ENCODE measurements around the gene USP22. TPM values are rescaled to one million over a fixed set of nuclear protein-coding genes. Genes with fewer than 3 reads are reported as not detected.

Gene USP22
- total RNA-seq, 1 donor from 2014 or later = 257 TPM

DNA sequence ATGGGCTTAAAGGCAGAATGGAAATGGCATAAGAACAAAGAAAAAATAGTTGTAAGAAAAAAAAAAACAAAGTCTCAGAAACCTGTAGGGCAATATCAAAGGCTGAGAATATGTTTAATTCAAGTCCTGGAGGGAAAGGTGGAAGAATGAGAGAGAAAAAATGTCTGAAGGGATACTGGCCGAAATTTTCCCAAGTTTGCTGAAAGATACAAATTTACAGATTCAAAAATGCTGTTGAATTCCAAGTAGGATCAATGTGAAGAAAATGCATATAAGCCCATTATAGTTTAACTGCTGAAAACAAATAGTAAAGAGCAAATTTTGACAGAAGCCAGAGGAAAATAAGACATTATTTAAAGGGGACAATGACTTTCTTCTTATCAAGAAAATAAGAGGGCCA lies 6.6 kb upstream of the USP22 start:
- no peak for DNase-seq (ENCODE audit: extremely low spot score, unreplicated experiment)
- H3K36me3 Mint-ChIP-seq (ENCODE audit: unreplicated experiment) = no peaks in the 10 kb centered on the region
- no peak overlapping the region for H3K27ac Mint-ChIP-seq (ENCODE audit: unreplicated experiment)
- peaks cover 24% of the 10 kb centered on the region for H3K4me1 Mint-ChIP-seq (ENCODE audit: unreplicated experiment)
- peaks cover 8% of the 10 kb centered on the region for H3K27me3 Mint-ChIP-seq (ENCODE audit: unreplicated experiment)
- H3K4me3 Mint-ChIP-seq (ENCODE audit: unreplicated experiment) = no peak overlapping the region
- peaks cover 5% of the 10 kb centered on the region for H3K9me3 Mint-ChIP-seq (ENCODE audit: unreplicated experiment)
- TF ChIP-seq, protein P1, sequence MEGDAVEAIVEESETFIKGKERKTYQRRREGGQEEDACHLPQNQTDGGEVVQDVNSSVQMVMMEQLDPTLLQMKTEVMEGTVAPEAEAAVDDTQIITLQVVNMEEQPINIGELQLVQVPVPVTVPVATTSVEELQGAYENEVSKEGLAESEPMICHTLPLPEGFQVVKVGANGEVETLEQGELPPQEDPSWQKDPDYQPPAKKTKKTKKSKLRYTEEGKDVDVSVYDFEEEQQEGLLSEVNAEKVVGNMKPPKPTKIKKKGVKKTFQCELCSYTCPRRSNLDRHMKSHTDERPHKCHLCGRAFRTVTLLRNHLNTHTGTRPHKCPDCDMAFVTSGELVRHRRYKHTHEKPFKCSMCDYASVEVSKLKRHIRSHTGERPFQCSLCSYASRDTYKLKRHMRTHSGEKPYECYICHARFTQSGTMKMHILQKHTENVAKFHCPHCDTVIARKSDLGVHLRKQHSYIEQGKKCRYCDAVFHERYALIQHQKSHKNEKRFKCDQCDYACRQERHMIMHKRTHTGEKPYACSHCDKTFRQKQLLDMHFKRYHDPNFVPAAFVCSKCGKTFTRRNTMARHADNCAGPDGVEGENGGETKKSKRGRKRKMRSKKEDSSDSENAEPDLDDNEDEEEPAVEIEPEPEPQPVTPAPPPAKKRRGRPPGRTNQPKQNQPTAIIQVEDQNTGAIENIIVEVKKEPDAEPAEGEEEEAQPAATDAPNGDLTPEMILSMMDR (IDR thresholded peaks at IDR 0.05) = no peak

DNA sequence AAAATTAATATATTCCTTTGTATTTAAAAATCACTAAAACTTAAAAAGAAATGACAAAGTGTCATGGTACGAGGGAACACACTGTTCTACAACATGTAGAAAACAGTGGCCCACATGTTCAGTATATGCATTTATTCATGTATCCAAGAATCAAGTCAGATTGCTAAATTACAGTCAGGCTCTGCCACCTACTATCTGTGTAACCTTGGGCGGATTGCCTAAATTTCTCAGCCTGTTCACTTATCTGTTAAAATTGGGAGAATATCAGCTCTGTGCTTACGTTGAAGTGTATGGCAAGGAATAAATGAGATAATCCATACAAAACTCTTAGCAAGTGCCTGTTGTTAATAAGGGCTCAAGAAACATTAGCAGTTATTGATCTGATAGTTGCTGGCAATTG lies 3.4 kb upstream of the USP22 start:
- H3K36me3 Mint-ChIP-seq (ENCODE audit: unreplicated experiment) = peaks cover 1% of the 10 kb centered on the region
- no peaks in the 10 kb centered on the region for H3K27me3 Mint-ChIP-seq (ENCODE audit: unreplicated experiment)
- no peak overlapping the region for H3K4me3 Mint-ChIP-seq (ENCODE audit: unreplicated experiment)
- DNase-seq (ENCODE audit: extremely low spot score, unreplicated experiment) = no peak
- H3K9me3 Mint-ChIP-seq (ENCODE audit: unreplicated experiment) = peaks cover 5% of the 10 kb centered on the region
- TF ChIP-seq, protein P1 (IDR thresholded peaks at IDR 0.05) = no peak
- H3K27ac Mint-ChIP-seq (ENCODE audit: unreplicated experiment) = no peak overlapping the region
- peaks cover 25% of the 10 kb centered on the region for H3K4me1 Mint-ChIP-seq (ENCODE audit: unreplicated experiment)

DNA sequence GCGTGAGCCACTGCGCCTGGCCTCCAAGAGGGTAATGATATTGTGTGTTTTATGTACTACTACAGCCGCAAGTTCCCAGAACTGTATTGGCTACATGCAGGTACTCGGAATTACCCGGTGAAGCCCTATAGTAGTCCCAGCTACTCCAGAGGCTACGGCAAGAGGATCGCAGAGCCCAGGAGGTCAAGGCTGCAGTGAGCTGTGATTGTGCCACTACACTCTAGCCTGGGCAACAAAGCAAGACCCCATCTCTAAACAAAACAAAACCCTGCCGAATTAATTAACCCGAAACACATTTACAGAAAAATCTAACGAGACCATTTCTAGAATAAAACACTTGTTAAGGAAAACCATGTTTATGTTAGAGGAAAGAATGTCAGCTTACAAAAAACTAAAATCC lies 2.2 kb upstream of the USP22 start:
- H3K4me1 Mint-ChIP-seq (ENCODE audit: unreplicated experiment) = peaks cover 30% of the 10 kb centered on the region
- peak overlapping the region; percentile 87 for H3K27ac Mint-ChIP-seq (ENCODE audit: unreplicated experiment)
- H3K36me3 Mint-ChIP-seq (ENCODE audit: unreplicated experiment) = peaks cover 1% of the 10 kb centered on the region

DNA sequence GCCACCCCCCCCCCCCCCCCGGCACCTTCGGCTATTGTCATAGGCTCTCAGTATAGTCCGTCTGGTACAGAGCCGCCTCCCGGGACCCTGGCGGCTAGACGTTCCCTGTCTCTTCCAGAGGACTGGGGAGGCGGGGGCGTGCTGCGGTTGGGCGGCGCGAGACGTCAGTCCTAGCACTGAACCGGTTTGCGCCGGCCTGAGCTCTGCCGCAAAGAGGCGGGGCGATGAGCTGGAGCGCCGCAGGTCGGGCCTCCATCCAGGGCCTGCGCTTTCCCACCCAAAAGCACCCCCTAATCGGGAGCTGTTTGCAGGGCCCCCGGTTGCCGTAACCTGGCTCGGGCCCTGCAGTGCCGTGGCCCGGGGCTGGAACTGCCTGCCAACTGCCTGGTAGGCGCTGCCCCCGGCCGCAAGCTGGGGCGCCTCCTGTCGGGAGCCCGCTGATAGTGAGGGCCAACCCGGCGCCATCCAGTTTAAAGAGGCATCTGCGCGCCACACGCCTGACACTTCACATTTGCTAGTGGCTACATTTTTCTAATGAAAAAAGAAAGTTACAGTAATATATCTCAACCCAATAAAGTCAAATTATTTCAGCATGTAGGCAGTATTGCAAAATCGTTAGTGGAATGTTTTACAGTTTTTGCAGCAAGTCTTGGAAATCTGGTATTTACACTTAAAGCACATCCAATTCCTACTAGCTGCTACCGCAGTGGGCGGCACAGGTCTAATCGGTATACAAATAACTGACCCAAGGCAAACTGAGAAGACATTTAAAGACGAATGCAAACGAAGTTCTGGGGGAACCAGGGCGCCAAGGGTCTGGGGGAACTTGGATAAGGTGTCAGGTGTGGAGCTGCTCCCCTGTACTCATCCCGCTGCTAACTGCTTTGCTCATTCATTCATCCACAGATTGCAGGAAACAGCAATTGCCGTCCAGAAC lies 753 bp upstream of the USP22 start:
- Mint-ChIP-seq H3K27me3 (ENCODE audit: unreplicated experiment) (no peaks in the 10 kb centered on the region), H3K9me3 (ENCODE audit: unreplicated experiment) (no peaks in the 10 kb centered on the region), H3K36me3 (ENCODE audit: unreplicated experiment) (peaks cover 1% of the 10 kb centered on the region), H3K27ac (ENCODE audit: unreplicated experiment) (peak overlapping the region; percentile 87), H3K4me1 (ENCODE audit: unreplicated experiment) (peaks cover 39% of the 10 kb centered on the region), H3K4me3 (ENCODE audit: unreplicated experiment) (peak overlapping the region; percentile 67)
- no peak for DNase-seq (ENCODE audit: extremely low spot score, unreplicated experiment)
- TF ChIP-seq, protein P1 (IDR thresholded peaks at IDR 0.05) = peak; percentile 93

More for the DNA sequence above, 2.2 kb upstream of the USP22 start:
- TF ChIP-seq, protein P1 (IDR thresholded peaks at IDR 0.05) = no peak
- Mint-ChIP-seq H3K9me3 (ENCODE audit: unreplicated experiment) (peaks cover 5% of the 10 kb centered on the region), H3K27me3 (ENCODE audit: unreplicated experiment) (no peaks in the 10 kb centered on the region), H3K4me3 (ENCODE audit: unreplicated experiment) (no peak overlapping the region)
- no peak for DNase-seq (ENCODE audit: extremely low spot score, unreplicated experiment)

DNA sequence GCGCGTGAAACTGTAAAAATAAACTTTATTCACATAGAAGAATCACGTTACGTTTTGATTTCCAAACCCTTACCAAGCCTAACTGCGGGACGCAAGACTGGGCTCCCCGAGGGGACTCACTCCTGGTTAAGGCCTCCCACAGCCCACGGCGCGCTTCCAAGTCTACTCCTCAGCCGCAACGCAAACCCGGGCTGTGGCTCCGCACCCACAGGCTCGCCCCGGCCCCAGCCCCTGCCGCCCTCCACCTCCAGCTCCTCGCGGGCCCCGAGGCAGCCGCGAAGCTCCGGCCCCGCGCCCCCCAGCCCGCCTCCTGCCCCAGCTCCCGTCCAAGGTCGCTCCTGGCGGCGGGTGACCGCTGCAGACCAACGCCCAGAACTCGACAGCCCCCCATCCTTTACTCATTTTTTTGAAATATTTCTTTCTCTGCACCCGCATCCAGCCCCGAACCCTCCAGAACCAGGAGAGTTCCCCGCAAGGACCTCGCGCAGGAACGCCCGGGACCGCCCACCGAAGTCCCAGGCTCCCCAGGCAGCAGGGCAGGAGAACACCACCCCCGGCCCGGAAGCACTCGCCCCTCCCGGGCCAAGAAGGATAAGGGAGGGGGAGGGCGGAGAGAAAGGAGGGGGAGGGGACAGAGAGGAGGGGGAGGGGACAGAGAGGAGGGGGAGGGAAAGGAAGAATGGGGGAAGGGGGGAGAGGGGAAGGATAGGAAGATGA lies 912 bp downstream of the USP22 start:
- peaks cover 6% of the 10 kb centered on the region for H3K36me3 Mint-ChIP-seq (ENCODE audit: unreplicated experiment)
- H3K9me3 Mint-ChIP-seq (ENCODE audit: unreplicated experiment) = no peaks in the 10 kb centered on the region
- no peaks in the 10 kb centered on the region for H3K27me3 Mint-ChIP-seq (ENCODE audit: unreplicated experiment)
- peaks cover 51% of the 10 kb centered on the region for H3K4me1 Mint-ChIP-seq (ENCODE audit: unreplicated experiment)
- H3K27ac Mint-ChIP-seq (ENCODE audit: unreplicated experiment) = peak overlapping the region; percentile 95
- TF ChIP-seq, protein P1 (IDR thresholded peaks at IDR 0.05) = no peak
- peak overlapping the region; percentile 99 for H3K4me3 Mint-ChIP-seq (ENCODE audit: unreplicated experiment)
- DNase-seq (ENCODE audit: extremely low spot score, unreplicated experiment) = no peak

Measured in osteocyte (in vitro differentiated cells).